22Rv1 (cell line): Measurements from ENCODE around the gene NCOA1.

ENCODE experiments used
- H3K27ac ChIP-seq: fragments of 450-650 bp; 2 replicates; pipeline ENCODE4 v1.5.1; 2017
- CTCF ChIP-seq: fragments of 450-650 bp; IDR thresholded peaks from 2 replicates; pipeline ENCODE4 v1.5.1; 2017; ENCODE audit warnings: mild to moderate bottlenecking
- ZFX ChIP-seq: fragments of 450-650 bp; IDR thresholded peaks from 2 replicates; pipeline ENCODE4 v1.6.1; 2017; ENCODE audit warnings: antibody characterized with exemption, borderline replicate concordance

The NCOA1 gene

GRCh38 chr2:24454294-24454693, 36.8 kb upstream of the NCOA1 start:
- no peak overlapping the region for H3K27ac ChIP-seq
- no peak for TF ChIP-seq ZFX
- no peak for TF ChIP-seq CTCF

- TF ChIP-seq ZFX (no peak), CTCF (no peak)
- H3K27ac ChIP-seq: no peak overlapping the region
Observed at GRCh38 chr2:24456599-24457556, 34.2 kb upstream of the NCOA1 start.

- TF ChIP-seq CTCF (no peak), ZFX (no peak)
- no peak overlapping the region for H3K27ac ChIP-seq
Observed at GRCh38 chr2:24457696-24458386, 33.2 kb upstream of the NCOA1 start.

- TF ChIP-seq ZFX: no peak
- no peak for TF ChIP-seq CTCF
Observed at GRCh38 chr2:24459224-24460161, 31.6 kb upstream of the NCOA1 start.

GRCh38 chr2:24461685-24462084, 29.4 kb upstream of the NCOA1 start:
- H3K27ac ChIP-seq: no peak overlapping the region
- no peak for TF ChIP-seq CTCF
- no peak for TF ChIP-seq ZFX

More at GRCh38 chr2:24459224-24460161, 31.6 kb upstream of the NCOA1 start:
- no peak overlapping the region for H3K27ac ChIP-seq

- TF ChIP-seq ZFX: no peak
- no peak for TF ChIP-seq CTCF
- H3K27ac ChIP-seq: no peak overlapping the region
Observed at GRCh38 chr2:24463271-24463670, 27.8 kb upstream of the NCOA1 start.
